Fibroblast of skin of abdomen (primary cell): ENCODE measurements around the gene PLD5.
"Not testable (repeated sequence)": the region's sequence is repeated elsewhere in the genome, so short reads cannot be mapped to it uniquely, and the experiment has no call there.

Experiments
- DNase-seq: peaks from one replicate; pipeline ENCODE4 v3.0.0-alpha.2; 2013

The PLD5 gene

DNA sequence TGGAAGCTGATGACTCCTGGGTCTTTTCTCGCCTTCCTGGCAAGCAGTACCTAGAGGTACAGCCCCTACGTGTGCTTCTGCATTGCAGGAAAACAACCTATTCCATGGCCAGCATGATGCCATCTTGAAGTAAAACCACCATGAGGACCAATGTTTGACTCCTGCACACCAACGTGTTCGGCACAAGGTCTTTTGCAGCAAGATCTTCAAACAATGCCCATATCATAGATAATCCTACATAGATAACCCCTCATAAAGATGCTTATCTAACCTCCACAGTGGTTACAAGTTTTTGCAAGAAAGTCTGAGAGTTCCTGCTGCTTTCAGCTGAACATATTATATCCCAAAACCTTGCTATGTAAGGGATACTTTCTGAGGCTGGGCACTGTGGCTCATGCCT is 384.5 kb downstream of the PLD5 start:
- no peak for DNase-seq

DNA sequence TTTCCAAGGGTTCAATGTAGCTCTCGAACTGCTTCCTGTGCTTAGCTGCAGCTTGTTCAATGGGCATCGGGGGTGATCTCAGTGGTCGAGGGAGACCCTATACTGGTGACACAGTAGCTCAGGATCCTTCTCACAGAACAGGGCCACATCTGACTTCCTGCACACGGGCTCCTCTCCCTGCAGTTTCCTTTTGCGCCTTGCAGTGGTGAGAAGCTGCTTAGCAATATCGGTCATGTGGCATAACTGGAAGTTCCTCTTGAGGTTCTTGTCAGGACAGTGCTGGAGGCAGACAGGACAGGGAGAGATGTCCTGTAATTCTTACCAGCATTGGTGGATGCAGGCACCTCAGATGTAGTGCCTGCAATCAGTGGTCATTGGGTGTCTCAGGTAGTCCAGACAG is 385.1 kb downstream of the PLD5 start:
- DNase-seq, result no peak

DNA sequence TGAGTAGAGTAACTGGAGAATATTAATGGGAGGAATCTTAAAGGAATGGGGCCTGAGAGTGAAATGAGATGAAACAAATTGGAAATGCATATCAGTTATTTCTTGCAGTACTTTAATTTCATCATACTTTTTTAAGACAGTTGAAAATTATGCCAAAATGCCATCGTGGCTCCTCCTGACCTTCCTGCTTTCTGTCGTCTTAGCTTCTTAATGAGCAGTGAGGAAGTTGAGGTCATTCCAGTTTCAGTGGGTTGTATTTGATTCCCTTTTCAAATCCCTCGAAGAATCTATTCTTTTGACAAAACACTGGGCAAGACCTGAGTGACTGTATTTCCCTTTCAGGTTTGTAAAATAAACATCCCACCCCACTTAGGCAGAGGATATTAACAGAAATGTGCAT is 390.7 kb downstream of the PLD5 start:
- DNase-seq, result no peak

DNA sequence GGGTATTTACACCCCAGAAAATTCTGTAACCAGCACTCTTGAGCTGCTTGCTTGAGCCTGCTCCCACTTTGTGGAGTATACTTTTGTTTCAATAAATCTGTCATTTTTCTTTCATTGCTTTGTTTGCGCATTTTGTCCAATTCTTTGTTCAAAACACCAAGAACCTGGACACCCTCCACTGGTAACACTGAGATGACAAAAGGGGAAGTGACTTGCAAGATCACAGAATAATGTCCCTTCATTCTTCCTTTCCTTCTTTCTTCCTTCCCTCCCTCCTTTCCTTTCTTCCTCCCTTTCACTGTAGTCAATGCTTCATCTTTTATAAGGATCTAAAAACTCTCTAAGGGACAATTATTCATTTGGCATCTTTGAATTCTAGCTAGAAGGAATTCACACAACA is 391.1 kb downstream of the PLD5 start:
- DNase-seq, result no peak

DNA sequence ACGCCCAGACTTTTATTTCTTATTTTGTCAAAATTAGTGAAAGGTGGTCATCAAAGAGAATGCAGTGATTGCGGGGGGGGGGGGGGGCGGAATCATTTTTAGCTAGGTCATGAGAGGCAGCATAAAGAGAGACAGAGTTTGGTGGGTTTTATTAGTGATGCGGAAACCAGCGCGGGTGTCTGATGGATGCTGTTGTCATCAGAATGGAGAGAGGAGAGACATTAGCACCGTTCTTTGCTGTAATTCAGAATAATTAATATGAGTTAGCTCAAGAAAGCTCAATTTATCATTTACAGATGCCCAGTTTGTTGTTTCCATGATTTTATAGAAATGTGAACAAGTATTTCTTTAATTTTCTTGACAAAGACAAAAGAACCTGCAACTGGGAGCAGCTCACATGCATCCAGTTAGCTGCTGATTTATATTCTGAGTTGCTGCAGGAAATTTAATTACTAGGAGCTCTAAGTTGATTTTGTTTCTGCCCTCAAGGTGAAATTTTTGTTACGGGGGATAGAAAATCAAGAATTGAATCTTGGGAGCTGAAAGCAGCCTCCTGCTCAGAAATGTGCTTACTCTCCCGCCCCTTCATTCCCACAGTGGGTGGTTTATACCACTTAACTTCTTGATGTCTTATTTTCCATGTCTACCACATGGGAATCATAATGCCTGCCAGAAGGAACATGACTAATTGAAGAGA is 392.2 kb downstream of the PLD5 start:
- DNase-seq, result no peak

DNA sequence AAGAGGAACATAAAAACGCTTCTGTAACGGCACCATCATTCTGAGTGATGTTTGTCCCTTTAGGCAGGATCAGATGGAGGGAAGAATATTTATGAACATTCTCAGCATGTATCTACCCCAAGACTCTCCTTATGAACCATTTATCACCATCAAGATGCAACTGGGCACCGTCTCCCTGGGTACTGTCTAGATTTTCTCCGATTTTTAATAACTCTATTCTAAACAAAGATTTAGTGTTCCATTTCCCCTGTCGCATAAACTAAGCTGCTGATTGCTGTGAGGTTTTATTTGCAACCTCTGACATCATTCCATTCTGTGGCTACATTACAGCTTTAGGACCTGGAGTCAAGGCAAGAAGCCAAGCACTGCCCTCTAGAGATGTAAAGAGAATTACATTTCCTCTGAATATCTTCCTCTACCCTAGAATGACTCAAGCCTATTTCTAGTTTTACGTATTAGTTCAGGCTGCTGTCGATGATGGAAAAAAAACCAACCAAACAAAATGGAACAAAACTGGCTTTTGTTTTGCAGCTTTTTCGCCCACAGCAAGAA is 395.5 kb downstream of the PLD5 start:
- peak; percentile 23 for DNase-seq

DNA sequence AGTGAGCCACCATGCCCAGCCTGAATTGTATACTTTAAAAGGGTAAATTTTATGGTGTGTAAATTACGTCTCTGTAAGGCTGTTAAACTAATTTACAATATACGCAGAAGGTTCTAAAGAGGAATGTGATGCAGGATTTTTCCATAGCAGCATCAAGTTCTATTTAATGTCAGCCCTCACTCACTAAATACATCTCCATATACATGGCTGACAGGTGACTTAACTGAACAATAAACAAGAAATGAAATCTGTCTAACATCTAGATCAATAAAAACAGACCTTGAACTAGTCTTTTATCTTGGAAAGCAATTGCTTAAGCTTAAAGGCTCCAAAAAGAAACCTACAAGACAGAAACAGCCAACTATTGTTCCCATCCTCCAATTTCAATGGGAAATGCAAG is 404.1 kb downstream of the PLD5 start:
- DNase-seq, result no peak

DNA sequence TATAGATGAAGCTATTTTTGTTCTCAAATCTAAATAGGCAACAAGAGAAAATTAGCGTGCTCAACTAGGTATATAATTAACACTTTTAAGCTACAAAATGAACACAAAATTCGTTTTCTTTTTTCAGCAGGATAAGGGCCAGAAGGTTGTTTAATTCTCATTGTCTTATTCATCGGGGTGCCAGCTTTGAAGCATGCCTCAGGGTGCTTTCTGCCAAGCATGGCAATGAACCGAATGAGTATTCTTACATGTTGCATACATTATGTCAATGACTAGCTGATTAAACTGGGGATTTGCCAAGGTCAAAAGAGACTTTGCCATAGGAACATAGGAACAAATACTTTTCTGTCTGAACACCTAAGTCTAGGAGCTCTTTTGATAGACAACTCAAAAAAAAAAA is 423.6 kb downstream of the PLD5 start:
- DNase-seq, result no peak

DNA sequence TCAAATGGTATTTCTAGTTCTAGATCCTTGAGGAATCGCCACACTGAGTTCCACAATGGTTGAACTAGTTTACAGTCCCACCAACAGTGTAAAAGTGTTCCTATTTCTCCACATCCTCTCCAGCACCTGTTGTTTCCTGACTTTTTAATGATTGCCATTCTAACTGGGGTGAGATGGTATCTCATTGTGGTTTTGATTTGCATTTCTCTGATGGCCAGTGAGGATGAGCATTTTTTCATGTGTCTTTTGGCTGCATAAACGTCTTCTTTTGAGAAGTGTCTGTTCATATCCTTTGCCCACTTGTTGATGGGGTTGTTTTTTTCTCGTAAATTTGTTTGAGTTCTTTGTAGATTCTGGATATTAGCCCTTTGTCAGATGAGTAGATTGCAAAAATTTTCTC is 427.2 kb downstream of the PLD5 start:
- DNase-seq, result not testable (repeated sequence)

DNA sequence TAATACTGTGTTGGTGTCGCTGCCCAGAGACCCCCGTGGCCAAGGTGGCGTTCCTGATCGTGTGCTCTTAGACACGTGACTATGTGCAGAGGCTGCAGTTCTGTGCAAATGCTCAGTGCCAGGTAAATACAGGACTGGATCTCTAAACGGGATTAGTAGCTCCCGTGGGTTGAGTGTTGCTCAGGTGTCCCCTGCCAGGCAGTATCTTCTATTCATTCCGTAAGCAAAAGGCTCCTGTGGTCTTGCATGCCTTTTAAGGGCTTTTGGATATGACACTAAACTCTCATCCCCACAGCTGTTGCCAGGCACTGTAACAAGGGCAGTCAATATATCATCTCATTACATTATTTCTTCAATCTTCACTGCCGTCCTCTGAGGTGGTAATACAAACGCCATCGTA is 431.4 kb downstream of the PLD5 start:
- no peak for DNase-seq

DNA sequence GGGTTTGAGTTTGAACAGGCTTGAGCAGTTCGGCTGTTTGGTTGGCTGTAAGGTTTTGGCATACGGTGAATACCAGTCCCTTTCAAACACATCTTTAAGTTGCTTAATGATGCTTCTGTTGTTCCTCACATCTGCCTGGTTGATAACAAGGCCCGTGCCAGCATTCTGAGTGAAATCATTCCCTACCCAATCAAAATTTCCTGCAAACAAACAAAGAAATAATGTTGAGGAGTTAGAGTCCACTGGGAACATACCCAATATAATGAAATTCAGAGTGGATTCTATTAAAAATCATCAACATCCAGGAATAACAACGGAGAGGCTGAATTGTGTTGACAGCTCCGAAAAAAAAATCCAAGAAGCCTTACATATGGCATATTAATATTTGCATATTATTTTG is 434.6 kb downstream of the PLD5 start:
- no peak for DNase-seq

DNA sequence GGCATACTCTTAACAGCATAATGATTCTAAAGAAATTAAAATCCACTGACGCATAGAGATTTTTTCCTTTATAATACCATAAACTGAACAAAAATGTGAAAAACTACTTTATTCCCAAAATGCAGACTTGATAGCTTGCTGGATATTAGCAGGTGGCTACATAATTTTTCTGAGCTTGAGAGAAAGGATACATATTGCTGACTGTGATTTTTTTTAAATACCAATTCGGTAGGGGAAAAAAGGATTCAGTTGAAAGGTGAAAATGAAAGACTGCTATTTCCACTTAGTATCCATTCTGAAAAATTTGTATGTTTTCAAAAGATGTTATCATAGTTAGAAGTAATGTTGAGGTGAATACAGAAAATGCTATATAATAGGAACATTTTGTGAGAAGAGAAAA is 435.6 kb downstream of the PLD5 start:
- no peak for DNase-seq

DNA sequence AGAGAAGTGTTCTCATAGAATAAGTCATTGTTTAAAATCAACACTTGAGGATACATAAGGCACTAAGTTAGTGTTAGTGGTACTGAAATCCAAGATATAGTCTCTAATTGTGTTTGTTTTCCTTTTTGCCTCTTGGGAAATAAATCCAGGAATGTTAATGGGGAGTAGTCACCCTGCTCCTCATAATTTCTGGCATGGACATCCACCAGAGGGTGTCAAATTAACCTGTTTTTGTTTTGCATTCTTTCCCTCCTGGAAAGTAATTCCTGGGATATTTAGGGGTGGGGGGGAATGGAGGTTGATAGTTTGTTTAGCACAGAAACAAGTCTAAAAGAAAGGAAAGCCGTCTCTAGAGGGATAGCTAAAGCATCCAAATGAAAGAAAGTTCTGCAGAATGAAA is 437.8 kb downstream of the PLD5 start:
- no peak for DNase-seq

DNA sequence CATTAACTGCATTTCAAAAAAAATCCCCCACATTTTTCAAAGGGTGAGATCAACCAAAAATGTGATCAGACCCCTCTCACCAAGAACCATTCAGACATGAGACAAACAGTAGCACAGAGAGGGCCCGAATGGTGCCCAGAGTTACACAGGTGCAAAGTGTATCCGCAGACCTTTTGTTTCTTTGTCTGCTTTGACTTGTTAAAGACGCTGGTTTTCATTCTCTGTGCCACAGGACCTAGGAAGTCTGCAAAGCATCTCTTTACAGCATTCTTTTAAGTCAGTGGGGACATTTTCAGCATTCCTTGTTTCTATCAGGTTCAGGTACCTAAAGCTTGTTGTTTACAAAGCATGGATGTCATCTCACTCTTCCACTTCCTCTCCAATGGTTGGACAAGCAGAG is 438.4 kb downstream of the PLD5 start:
- no peak for DNase-seq

DNA sequence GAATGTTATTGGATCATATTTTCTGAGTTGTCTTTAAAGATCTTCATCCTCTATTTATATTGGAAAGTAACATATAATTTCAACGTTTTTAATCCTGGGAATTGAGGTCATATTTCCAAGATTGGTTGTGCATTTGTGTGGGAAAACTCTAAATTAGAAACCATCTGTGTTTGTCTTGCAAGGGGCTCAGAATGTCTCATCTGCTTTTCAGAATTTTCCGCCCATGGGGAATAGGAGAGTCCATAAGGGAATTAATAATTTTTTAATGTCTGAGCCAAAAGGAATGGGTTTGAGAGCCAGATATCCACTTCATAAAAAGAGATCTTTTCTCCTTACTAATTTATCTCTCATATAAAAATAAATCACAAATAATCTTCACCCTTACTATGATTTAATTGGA is 440.8 kb downstream of the PLD5 start:
- DNase-seq, result no peak

DNA sequence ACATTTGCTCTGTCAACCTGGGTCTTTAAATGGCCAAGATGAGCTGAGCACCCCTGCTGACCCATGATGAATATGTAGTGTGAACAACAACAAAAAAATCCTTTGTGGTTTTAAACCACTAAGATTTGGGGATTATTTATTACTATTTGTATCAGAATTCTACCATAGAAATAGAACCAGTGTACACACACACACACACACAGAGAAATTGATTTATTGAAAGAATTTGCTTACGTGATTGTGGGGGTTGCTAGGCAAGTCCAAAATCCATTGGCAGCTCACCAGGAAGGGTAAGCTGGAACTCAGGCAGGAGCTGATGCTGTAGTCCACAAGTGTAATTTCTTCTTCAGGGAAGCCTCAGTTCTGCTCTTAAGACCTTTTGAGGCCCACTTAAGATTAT is 443.1 kb downstream of the PLD5 start:
- peak; percentile 84 for DNase-seq

DNA sequence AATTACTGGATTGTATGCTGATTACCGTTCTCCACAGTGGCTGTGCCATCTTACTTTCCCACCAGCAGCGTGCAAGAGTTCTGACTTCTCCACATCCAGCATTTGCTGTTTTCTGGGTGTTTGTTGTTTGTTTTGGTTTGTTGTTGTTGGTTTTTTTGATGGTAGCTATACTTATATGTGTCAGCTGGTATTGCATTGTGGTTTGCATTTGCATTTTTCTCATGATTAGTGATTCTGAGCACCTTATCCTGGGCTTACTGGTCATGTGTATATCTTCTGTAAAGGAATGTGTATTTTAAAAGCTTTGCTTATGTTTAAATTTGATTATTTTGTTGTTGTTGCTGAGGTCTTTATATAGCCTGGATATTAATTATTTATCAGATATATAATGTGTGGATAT is 458.7 kb downstream of the PLD5 start:
- DNase-seq, result no peak

DNA sequence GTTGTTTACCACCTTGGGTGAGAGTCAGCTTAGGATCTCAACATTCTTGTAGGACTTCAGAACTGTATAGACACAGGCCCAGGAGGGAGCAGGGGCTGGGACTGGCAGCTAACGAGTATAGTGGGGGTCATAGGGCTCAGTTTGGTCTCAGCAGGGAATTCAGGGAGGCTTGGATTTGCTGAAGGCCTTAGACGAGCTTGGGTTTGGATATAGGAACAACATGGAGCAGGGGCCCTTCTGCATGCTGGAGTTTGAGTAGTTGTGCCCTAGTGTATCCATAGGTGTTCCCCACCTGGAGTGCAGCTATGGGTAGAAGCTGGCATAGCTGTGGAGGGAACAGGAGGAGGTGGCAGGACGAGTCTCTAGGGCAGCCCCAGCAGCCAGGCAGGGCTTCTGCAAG is 462.2 kb downstream of the PLD5 start:
- no peak for DNase-seq

DNA sequence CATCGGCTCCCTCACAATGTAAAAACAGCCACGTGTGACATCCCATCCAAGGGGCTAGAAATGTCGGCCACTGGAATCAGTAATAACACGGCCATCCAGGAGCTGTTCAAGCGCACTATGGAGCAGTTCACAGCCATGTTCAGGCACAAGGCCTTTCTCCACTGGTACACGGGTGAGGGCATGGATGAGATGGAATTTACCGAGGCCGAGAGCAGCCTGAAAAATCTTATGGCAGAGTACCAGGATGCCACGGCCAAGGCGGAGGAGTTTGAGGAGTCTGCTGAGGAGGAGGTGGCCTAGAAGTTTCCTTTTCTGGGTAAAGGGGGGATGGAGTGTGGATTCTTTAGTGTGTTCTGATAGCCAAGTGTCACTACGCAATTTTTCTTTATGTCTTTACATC is 464.5 kb downstream of the PLD5 start:
- no peak for DNase-seq

DNA sequence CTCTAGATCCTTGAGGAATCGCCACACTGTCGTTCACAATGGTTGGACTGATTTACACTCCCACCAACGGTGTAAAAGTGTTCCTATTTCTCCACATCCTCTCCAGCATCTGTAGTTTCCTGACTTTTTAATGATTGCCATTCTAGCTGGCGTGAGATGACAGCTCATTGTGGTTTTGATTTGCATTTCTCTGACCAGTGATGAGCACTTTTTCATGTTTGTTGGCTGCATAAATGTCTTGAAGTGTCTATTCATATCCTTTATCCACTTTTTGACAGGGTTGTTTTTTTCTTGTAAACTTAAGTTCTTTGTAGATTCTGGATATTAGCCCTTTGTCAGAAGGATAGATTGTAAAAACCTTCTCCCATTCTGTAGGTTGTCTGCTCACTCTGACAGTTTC is 465.9 kb downstream of the PLD5 start:
- not testable (repeated sequence) for DNase-seq

DNA sequence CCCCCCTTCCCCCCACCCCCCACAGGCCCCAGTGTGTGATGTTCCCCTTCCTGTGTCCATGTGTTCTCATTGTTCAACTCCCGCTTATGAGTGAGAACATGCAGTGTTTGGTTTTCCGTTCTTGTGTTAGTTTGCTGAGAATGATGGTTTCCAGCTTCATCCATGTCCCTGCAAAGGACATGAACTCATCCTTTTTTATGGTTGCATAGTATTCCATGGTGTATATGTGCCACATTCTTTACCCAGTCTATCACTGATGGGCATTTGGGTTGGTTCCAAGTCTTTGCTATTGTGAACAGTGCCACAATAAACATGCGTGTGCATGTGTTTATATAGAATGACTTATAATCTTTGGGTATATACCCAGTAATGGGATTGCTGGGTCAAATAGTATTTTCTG is 466.3 kb downstream of the PLD5 start:
- DNase-seq, result not testable (repeated sequence)

DNA sequence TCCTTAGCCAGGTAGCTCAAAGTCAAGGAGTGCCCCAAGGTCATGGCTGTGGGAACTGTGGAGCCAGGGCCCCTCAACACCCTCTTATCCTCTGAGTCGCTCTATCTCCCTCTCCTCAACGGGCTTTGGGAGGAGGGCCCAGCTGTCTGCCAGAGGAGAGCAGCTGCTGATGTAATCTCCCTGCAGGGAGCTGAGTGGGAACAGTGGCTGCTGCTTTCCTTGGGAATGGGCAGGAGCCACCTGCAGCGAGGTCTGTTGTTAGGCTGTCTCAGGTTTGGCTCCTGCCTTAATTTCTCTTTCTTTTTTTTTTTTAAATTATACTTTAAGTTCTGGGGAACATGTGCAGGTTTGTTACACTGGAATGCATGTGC is 466.8 kb downstream of the PLD5 start:
- no peak for DNase-seq

DNA sequence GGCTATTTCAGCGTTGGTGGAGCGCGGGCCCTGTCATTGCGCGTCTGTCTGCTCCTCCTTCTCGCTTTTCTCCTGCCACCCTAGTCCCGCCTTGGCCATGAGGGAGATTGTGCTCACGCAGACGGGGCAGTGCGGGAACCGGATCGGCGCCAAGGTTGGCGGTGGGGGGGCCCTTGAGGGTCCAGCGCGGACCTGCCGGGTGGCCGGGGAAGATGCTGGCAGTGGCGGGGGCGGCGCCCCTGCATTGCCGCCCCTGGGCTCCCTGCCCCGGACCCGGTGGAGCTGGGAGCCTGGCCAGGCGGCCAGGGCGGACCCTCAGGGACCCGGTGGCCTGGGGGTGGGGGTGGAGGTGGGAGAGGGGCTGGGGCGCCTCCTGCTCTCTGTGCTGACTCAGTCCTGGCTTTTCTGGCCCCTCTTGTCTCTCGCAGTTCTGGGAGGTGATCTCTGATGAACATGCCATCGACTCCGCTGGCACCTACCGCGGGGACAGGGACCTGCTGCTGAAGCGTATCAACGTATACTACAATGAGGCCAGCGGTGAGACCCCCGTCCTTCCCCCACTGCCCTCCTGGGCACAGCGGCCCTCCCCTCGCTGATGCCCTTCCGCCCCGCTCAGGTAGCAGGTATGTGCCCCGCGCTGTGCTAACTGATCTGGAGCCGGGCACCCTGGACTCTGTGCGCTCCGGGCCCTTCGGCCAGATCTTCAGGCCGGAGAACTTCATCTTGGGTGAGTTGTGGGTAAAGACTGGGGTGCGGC is 467.3 kb downstream of the PLD5 start:
- DNase-seq, result no peak

DNA sequence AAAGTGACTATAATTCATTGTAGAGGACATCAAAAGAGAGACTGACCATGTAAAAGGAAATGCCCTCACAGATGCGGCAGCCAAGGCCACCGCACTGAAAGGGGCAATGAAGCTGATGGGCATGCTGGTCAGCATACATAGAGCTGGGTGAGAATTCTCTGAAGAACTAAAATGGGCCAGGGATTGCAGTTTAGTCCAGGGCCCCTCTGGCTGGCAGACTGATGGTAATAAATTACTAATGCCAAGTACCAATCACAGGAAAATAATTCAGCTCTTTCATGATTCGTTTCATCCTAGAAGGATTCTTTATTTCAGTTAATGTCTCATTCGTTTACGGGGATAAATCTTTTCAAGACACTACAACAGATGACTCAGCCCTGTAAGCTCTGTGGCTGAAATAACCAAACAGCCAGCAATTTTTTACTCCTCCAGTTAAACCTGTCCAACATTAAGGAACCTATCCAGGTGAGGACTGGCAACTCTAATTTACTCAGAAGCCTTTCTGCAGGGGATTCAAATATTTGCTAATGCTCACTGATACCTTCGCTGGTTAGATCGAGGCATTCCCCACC is 468.7 kb downstream of the PLD5 start:
- DNase-seq, result no peak
